NCI-H1048 (cell line): Measurements from ENCODE around the gene LRRIQ1.
A peak's percentile ranks its signal among the peaks of the same experiment; 100 is the strongest.

Experiments used
- DNase-seq: peaks from one replicate; lab custom pipeline; 2025; lab: John Stamatoyannopoulos, UW

The LRRIQ1 gene

GRCh38 chr12:85060916-85061315 lies 24.8 kb downstream of the LRRIQ1 start:
- no peak for DNase-seq

DNA sequence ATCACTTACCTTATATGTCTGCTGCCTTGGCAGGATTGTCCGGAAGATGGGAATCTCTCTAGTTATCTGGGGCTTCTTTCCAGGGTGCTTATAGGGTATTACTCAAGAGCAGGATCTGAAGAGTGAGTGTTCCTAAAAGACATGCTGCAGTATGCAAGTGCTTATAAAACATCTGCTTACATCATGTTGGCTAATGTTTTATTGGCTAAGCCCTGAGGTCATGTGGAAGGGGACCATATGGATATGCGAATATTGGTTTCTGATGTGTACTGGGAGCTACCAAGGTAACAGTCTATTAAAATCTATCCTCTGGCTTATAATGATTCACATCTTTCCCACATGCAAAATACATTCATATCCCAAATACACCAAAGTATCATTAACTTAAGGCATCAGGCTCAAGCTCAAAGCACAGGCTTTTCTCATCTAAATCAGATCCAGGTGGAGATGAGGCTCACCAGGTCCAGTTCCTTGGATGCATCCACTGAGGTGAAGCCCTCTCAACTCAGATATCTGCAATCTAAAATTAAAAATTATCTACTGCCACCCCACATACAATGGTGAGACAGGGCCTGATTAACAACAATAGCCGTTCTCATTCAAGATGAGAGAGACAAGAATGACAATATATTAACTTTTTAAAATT lies 29.8 kb downstream of the LRRIQ1 start:
- DNase-seq: no peak

DNA sequence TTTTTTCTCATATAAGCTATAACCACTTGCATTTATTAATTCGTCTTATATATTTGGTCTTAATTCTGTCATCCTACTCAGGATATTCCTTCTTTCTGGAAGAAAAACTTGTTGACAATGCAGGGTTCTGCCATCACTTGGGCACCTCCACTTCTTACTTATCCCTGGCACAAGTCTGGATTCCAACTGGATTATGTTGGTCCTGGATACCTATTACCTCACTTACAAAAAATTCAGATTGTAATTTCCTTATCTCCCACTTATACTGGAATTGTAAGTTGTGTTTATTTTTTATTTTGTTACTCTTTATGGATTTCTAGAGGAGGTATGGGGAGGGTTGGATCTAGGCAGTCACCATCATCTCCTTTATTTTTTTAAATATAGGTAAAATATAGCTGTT lies 36.7 kb downstream of the LRRIQ1 start:
- DNase-seq: no peak

DNA sequence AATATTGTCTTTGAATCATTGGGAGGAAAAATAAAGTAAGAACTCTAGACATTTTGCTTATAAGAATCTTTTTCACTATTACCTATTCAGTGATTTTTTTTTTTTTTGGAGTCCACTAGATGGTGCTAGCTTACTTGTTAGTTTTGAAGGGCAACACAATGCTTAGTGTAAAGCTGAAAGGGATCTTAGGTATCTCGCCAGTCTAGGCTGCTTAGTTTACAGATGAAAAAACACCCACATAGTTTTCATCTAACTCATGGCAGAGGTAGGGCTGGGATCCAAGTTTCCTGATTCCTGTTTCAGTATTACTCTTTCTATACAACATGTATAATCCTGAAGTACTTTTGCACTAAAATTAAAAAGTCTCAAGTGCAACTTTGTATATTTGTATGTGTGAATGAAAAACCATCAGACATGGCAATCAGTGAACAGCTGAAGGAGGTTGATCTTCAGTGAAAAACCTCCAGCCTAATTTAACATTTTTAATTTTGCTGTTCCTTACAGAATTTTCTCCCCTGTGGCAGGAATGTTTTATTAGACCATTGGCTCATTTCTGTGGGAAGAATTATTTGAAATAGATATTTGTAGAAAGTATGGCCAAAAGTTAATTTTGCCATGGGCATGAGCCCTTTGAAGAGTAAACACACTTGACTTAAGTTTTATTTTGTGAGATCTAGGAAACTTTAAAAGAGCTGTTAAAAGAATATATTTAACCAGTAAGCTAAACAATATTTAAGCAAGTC lies 40.7 kb downstream of the LRRIQ1 start:
- peak; percentile 13 for DNase-seq

- no peak for DNase-seq
These were observed 48.9 kb downstream of the LRRIQ1 start for GRCh38 chr12:85085066-85085465.

DNA sequence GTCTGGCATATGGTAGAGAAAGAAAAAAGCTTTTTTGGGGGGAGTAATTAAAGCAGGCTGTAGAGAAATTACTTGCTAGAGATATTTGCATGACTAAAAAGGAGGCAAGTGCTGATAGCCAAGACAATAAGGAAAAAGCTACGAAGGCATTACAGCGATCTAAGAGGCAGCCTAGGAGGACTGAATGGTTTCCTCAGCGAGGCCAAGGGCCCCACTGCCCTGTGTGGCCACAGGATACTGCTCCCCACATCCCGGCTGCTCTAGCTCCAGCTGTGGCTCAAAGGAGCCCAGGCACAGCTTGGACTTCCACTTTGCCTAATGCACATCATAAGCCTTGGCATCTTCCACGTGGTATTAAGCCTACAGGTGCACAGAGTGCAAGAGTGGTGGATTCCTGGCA lies 53.6 kb downstream of the LRRIQ1 start:
- DNase-seq: no peak

- DNase-seq: no peak
These were observed 56.7 kb downstream of the LRRIQ1 start for GRCh38 chr12:85092814-85093370.

GRCh38 chr12:85095501-85095900 lies 59.4 kb downstream of the LRRIQ1 start:
- no peak for DNase-seq

DNA sequence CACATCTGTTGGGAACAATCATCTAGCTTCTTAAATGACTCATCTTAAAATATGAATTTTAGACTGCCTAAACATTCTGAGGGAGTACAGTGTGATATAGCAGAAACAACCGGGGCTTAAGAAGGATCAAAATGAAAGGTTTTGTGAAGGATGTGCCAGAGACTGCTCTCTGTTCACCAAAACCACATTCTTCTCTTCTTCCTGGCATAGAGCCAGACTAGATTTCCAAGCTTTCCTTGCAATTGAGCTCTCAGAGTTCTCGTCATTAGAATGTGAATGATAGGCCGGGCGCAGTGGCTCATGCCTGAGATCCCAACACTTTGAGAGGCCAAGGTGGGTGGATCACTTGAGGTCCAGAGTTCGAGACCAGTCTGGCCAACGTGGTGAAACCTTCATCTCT lies 94.5 kb downstream of the LRRIQ1 start:
- no peak for DNase-seq

DNA sequence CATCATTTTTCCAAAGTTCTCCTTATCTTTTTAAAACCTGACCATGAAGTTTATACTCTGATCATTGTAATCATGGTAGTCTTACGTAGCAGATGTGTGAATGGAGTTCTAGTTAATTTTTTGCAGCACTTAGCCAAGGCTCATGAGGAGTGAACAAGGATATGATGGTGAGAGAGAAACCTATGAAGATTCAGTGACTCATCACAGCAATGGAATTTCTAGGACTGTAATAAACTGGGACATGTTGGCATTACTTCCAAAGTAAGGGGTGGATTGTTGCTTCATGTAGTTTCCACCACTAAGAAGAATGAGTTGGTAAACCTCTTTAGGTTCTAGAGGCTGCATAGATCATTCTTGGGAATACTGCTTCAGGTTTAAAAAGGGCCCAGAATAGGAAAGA lies 102.7 kb downstream of the LRRIQ1 start:
- DNase-seq: no peak

DNA sequence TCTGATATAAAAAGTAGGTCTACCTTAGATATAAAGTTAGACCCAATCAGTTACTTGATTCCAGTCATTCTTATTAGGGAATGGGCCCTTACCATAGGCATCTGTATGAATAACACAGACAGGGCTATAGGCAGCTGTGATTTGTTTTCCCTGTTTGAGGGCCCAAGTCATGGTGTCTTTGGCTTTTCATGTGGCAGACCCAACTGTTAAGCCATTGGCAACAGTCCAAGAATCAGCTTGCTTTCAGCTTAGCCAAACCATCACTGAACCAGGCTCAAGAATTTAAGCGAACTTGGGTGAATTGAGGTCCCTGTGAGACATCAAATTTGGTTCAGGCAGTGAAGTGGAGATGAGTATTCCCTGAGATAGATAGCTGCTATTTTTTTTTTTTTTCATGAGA lies 111.2 kb downstream of the LRRIQ1 start:
- no peak for DNase-seq

GRCh38 chr12:85152311-85152729 lies 116.2 kb downstream of the LRRIQ1 start:
- DNase-seq: no peak

DNA sequence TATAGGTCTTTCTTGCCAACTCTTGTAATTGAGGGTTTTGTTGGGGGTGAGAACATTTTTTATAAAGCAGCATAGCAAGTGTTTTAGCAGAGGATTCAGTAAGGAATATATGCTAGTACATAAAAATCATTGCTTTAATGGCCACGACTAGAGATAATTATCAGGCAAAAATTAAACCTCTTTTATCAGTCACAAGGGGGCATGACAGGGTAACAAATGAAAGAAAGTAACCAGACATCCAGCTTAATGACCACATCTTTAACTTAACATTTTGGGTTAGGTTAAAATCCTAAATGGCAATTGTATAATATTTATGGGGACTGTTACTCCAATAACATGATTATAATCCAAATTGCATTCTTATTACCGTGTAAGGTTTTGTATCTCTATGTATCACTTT lies 119.6 kb downstream of the LRRIQ1 start:
- no peak for DNase-seq

GRCh38 chr12:85156569-85156968 lies 120.4 kb downstream of the LRRIQ1 start:
- DNase-seq: no peak

GRCh38 chr12:85157035-85157603 lies 121.0 kb downstream of the LRRIQ1 start:
- no peak for DNase-seq

DNA sequence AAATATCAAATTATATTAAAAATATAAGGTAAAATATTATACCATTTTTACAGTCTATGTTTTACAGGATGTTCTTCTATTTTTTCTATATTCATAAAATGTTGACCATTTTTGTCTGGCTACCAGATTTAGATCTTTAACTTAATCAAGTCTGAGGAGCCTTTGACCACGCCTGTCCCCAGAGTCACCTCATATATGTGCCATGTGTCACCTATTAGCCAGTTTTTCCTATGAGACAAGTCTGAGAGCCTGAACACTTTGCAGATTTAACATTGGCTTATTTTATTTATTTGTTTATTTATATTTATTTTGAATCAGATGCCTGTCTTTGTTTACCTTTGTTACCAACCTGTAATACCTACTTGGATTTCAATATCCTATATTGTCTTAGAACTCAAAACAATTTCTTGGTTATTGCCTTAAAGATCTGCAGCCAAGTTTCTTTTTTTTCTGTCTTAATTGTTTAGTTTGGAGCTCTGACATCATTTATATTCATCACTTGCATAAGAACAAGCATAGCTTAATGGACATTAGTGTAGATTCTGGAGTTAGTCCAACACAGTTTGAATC lies 127.7 kb downstream of the LRRIQ1 start:
- DNase-seq: no peak

DNA sequence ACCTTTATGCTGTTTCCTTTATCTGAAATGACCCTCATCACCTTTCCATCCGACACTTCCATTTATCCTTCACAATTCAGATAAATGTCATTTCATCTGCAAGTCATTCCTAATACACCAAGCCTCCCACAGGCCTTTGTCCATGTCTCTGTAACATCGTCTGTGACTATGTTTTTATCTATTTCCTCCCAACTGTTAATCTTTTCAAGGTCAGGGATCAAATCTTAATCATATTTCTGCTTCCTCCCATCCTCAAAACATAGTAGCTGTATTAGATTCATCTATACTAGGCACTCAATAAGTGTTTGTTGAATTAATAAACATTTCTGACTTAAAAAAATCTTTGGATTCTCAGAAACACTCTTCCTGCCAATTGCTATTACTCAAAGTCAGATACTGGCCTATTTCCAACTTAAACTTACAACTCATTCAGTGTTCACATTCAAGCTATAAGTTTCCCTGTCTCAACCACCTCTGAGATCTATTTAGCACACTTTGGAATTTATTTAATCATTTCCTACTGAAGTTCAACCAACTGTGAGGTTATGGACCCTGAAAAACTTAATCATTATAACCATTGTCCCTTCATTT lies 143.6 kb downstream of the LRRIQ1 start:
- no peak for DNase-seq

GRCh38 chr12:85182699-85183098 lies 146.5 kb downstream of the LRRIQ1 start:
- DNase-seq: no peak

GRCh38 chr12:85183855-85184254 lies 147.7 kb downstream of the LRRIQ1 start:
- no peak for DNase-seq

DNA sequence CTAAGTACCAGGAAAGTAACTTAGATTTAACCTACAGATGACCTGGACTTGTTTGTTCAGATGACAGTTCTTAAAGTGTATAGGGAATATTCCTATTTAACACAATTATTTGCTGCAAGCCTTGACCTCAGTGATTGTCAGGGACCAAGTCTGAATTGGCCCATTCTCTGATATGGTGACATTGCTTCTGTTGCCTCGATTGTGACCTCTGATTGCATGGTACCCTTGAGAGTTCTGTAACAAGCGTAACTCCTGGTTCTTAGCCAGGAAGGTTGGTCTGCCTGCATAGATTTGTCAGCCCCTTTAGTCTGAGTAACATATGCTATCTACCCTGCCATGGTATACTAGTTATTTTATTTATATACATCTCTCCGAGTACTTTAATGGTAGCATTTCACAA lies 150.1 kb downstream of the LRRIQ1 start:
- no peak for DNase-seq

- DNase-seq: no peak
These were observed 152.5 kb downstream of the LRRIQ1 start for GRCh38 chr12:85188619-85189018.

- no peak for DNase-seq
These were observed 154.6 kb downstream of the LRRIQ1 start for GRCh38 chr12:85190728-85191127.
